PC-3 (cell line): ENCODE measurements around the gene CAPNS1.

Experiments used
- EZH2phosphoT487 ChIP-seq: fragments of 300-600 bp; sonication (generic); IDR thresholded peaks from 2 replicates; pipeline ENCODE4 v1.6.1; 2018; ENCODE audit warnings: mild to moderate bottlenecking, antibody characterized with exemption, low read length, borderline replicate concordance
- TF ChIP-seq, protein P1 (sequence below): fragments of 300-600 bp; sonication (generic); conservative IDR thresholded peaks from 2 replicates; pipeline ENCODE4 v1.5.1; 2017; ENCODE audit warnings: antibody characterized with exemption, low read depth, mild to moderate bottlenecking, low read length

DNA sequence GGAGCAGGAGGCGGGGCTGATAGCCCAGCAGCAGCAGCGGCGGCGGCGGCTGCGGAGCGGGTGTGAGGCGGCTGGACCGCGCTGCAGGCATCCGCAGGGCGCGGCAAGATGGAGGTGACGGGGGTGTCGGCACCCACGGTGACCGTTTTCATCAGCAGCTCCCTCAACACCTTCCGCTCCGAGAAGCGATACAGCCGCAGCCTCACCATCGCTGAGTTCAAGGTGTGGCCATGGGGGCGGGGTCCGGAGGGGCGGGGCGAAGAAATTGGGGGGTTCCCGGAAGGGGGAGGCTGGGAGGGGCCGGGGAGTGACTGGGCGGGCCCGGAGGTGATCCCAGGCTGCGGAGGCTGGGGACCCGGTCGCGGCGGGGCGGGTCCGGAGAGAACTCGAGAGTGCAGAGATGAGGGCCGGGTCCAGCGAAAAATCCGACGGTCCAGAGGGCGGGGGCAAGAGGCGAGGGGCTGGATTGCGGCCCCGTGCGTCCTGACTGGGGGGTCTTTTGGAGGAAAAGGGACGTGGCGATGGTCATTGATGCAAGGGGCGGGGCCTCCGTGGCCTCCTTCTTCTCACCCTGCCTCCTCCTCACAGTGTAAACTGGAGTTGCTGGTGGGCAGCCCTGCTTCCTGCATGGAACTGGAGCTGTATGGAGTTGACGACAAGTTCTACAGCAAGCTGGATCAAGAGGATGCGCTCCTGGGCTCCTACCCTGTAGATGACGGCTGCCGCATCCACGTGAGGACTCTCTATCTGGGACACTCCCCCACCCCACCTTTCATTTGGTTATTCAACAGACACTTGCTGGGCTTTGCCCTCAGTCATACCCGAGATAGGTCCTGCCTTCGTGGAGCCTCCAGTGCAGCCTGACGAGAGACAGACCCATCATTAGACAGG lies 24.2 kb upstream of the CAPNS1 start, which contains the start of gene TBCB:
- TF ChIP-seq, protein P1, sequence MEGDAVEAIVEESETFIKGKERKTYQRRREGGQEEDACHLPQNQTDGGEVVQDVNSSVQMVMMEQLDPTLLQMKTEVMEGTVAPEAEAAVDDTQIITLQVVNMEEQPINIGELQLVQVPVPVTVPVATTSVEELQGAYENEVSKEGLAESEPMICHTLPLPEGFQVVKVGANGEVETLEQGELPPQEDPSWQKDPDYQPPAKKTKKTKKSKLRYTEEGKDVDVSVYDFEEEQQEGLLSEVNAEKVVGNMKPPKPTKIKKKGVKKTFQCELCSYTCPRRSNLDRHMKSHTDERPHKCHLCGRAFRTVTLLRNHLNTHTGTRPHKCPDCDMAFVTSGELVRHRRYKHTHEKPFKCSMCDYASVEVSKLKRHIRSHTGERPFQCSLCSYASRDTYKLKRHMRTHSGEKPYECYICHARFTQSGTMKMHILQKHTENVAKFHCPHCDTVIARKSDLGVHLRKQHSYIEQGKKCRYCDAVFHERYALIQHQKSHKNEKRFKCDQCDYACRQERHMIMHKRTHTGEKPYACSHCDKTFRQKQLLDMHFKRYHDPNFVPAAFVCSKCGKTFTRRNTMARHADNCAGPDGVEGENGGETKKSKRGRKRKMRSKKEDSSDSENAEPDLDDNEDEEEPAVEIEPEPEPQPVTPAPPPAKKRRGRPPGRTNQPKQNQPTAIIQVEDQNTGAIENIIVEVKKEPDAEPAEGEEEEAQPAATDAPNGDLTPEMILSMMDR: no peak
- TF ChIP-seq EZH2phosphoT487: no peak
